Measurements from ENCODE around the gene NEB. TPM values are rescaled to one million over a fixed set of nuclear protein-coding genes. Genes with fewer than 3 reads are reported as not detected.
A peak's percentile ranks its signal among the peaks of the same experiment; 100 is the strongest.
"Not testable (repeated sequence)": the region's sequence is repeated elsewhere in the genome, so short reads cannot be mapped to it uniquely, and the experiment has no call there.

Gene NEB
- total and polyA plus RNA-seq, 2 of the 13 experiments (the other 11 are each of a cell fraction or from before 2014, with no cell fraction given) = 0.21 to 0.24 TPM

GRCh38 chr2:151641895-151642294, 92.4 kb downstream of the NEB start (continued):
- TF ChIP-seq, protein P1, sequence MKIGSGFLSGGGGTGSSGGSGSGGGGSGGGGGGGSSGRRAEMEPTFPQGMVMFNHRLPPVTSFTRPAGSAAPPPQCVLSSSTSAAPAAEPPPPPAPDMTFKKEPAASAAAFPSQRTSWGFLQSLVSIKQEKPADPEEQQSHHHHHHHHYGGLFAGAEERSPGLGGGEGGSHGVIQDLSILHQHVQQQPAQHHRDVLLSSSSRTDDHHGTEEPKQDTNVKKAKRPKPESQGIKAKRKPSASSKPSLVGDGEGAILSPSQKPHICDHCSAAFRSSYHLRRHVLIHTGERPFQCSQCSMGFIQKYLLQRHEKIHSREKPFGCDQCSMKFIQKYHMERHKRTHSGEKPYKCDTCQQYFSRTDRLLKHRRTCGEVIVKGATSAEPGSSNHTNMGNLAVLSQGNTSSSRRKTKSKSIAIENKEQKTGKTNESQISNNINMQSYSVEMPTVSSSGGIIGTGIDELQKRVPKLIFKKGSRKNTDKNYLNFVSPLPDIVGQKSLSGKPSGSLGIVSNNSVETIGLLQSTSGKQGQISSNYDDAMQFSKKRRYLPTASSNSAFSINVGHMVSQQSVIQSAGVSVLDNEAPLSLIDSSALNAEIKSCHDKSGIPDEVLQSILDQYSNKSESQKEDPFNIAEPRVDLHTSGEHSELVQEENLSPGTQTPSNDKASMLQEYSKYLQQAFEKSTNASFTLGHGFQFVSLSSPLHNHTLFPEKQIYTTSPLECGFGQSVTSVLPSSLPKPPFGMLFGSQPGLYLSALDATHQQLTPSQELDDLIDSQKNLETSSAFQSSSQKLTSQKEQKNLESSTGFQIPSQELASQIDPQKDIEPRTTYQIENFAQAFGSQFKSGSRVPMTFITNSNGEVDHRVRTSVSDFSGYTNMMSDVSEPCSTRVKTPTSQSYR (CRISPR knock-in tag; IDR thresholded peaks at IDR 0.05; ENCODE audit: borderline replicate concordance) = peak; percentile 78; the same call in 1 of the 2 replicates
- not testable (repeated sequence) for TF ChIP-seq TCF12, LCORL (IDR thresholded peaks at IDR 0.05)
- 0 out of 2 replicates have a peak, but pooled peaks have one; percentile 52 for TF ChIP-seq TCF12 (CRISPR knock-in tag; IDR thresholded peaks at IDR 0.05)
- TF ChIP-seq HHEX (CRISPR knock-in tag; IDR thresholded peaks at IDR 0.05) = peak; percentile 64; the same call in 1 of the 2 replicates
- TF ChIP-seq KLF16 (CRISPR knock-in tag; IDR thresholded peaks at IDR 0.05) = 0 out of 4 replicates have a peak, but pooled peaks of 1 of the 2 experiments have one; percentile 28
- TF ChIP-seq, protein P2, sequence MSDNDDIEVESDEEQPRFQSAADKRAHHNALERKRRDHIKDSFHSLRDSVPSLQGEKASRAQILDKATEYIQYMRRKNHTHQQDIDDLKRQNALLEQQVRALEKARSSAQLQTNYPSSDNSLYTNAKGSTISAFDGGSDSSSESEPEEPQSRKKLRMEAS (IDR thresholded peaks at IDR 0.05) = peak; percentile 44; the same call in 1 of the 2 replicates
- peak; percentile 56 for TF ChIP-seq PITX1 (CRISPR knock-in tag; IDR thresholded peaks at IDR 0.05)
- peak; percentile 49; the same call in 1 of the 2 replicates for TF ChIP-seq SP5 (CRISPR knock-in tag; IDR thresholded peaks at IDR 0.05; ENCODE audit: borderline replicate concordance, low read depth)
- TF ChIP-seq FOXK1 (CRISPR knock-in tag; IDR thresholded peaks at IDR 0.05; ENCODE audit: borderline replicate concordance, low read depth) = 0 out of 2 replicates have a peak, but pooled peaks have one; percentile 28
- peak; percentile 71; the same call in 1 of the 2 replicates for TF ChIP-seq SALL1 (CRISPR knock-in tag; IDR thresholded peaks at IDR 0.05)
- peak; percentile 75; the same call in 1 of the 2 replicates for TF ChIP-seq FOXJ3 (CRISPR knock-in tag; IDR thresholded peaks at IDR 0.05; ENCODE audit: borderline replicate concordance)
- TF ChIP-seq, protein P3, sequence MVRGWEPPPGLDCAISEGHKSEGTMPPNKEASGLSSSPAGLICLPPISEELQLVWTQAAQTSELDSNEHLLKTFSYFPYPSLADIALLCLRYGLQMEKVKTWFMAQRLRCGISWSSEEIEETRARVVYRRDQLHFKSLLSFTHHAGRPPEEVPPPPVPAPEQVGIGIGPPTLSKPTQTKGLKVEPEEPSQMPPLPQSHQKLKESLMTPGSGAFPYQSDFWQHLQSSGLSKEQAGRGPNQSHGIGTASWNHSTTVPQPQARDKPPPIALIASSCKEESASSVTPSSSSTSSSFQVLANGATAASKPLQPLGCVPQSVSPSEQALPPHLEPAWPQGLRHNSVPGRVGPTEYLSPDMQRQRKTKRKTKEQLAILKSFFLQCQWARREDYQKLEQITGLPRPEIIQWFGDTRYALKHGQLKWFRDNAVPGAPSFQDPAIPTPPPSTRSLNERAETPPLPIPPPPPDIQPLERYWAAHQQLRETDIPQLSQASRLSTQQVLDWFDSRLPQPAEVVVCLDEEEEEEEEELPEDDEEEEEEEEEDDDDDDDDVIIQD (CRISPR knock-in tag; IDR thresholded peaks at IDR 0.05; ENCODE audit: low read depth) = peak; percentile 92
- TF ChIP-seq TARDBP (CRISPR knock-in tag; IDR thresholded peaks at IDR 0.05) = peak; percentile 54; the same call in 1 of the 2 replicates
- TF ChIP-seq SAP130 (CRISPR knock-in tag; IDR thresholded peaks at IDR 0.05; ENCODE audit: low read depth) = peak; percentile 75
- TF ChIP-seq ELF3 (CRISPR knock-in tag; IDR thresholded peaks at IDR 0.05) = peak; percentile 38; the same call in 1 of the 2 replicates
- peak; percentile 57 for TF ChIP-seq LCORL (CRISPR knock-in tag; IDR thresholded peaks at IDR 0.05)
- peak; percentile 60; the same call in 1 of the 2 replicates for TF ChIP-seq HDAC2 (CRISPR knock-in tag; IDR thresholded peaks at IDR 0.05)
- TF ChIP-seq, protein P4, sequence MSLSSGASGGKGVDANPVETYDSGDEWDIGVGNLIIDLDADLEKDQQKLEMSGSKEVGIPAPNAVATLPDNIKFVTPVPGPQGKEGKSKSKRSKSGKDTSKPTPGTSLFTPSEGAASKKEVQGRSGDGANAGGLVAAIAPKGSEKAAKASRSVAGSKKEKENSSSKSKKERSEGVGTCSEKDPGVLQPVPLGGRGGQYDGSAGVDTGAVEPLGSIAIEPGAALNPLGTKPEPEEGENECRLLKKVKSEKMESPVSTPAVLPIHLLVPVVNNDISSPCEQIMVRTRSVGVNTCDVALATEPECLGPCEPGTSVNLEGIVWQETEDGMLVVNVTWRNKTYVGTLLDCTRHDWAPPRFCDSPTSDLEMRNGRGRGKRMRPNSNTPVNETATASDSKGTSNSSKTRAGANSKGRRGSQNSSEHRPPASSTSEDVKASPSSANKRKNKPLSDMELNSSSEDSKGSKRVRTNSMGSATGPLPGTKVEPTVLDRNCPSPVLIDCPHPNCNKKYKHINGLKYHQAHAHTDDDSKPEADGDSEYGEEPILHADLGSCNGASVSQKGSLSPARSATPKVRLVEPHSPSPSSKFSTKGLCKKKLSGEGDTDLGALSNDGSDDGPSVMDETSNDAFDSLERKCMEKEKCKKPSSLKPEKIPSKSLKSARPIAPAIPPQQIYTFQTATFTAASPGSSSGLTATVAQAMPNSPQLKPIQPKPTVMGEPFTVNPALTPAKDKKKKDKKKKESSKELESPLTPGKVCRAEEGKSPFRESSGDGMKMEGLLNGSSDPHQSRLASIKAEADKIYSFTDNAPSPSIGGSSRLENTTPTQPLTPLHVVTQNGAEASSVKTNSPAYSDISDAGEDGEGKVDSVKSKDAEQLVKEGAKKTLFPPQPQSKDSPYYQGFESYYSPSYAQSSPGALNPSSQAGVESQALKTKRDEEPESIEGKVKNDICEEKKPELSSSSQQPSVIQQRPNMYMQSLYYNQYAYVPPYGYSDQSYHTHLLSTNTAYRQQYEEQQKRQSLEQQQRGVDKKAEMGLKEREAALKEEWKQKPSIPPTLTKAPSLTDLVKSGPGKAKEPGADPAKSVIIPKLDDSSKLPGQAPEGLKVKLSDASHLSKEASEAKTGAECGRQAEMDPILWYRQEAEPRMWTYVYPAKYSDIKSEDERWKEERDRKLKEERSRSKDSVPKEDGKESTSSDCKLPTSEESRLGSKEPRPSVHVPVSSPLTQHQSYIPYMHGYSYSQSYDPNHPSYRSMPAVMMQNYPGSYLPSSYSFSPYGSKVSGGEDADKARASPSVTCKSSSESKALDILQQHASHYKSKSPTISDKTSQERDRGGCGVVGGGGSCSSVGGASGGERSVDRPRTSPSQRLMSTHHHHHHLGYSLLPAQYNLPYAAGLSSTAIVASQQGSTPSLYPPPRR (CRISPR knock-in tag; IDR thresholded peaks at IDR 0.05; ENCODE audit: borderline replicate concordance) = peak; percentile 91
- 0 out of 2 replicates have a peak, but pooled peaks have one; percentile 23 for TF ChIP-seq THAP11 (CRISPR knock-in tag; IDR thresholded peaks at IDR 0.05)
